ENCODE results near the gene KRT31. TPM values are rescaled to one million over a fixed set of nuclear protein-coding genes. Genes with fewer than 3 reads are reported as not detected.
"Not testable (repeated sequence)": the region's sequence is repeated elsewhere in the genome, so short reads cannot be mapped to it uniquely, and the experiment has no call there.

The KRT31 gene
- total and polyA plus RNA-seq, 8 donors = not detected

- no peaks in the 10 kb centered on the region for H3K36me3 ChIP-seq
- no peak for TF ChIP-seq CTCF (IDR thresholded peaks at IDR 0.05)
- no peak overlapping the region for H3K4me3 ChIP-seq
- intact Hi-C loops (cut with DNase I) = no loop called here
- no peak for ATAC-seq
- no peaks in the 10 kb centered on the region for H3K9me3 ChIP-seq
- H3K27me3 ChIP-seq = no peaks in the 10 kb centered on the region
- H3K4me1 ChIP-seq = no peaks in the 10 kb centered on the region
- no peak for DNase-seq
- H3K27ac ChIP-seq = no peak overlapping the region
Measured at GRCh38 chr17:41363881-41364280, 33.5 kb downstream of the KRT31 start.

DNA sequence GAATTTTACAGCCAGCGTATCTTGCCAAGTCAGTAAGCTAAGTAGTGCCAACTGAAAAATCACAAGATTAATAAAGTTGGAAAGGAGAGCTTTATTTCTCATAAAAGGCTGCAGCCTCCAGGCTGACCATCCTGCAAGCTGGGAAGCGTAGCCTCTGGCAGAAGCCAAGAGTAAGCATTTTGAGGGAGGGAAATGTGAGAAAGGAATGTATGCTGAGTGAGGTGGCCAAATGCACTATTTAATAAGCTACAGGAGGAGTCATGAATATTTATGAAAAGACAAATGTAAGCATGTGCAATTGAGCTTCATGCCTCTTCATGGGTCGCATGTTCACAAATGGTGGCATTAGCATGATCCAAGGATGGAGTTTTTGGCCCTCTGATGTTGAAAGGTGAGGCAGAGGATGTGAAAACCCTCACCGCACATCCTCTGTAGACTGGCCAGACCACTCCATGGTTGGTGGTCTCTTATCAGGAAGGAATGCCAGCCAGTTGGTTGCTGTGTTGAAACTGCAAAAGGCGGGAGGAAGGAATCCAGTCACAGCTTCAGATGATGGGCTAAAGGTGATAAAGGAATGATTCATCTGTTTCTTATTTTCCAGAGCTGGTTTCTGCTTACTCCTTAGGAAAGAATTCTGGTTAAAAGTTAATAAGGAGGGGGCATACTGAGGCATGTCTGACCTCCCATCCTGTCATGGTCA is 37.0 kb downstream of the KRT31 start:
- H3K4me1 ChIP-seq = no peaks in the 10 kb centered on the region
- ATAC-seq = no peak
- no peak overlapping the region for H3K4me3 ChIP-seq
- intact Hi-C loops (cut with DNase I) = no loop called here
- DNase-seq = no peak
- no peak overlapping the region for H3K27ac ChIP-seq
- H3K27me3 ChIP-seq = no peaks in the 10 kb centered on the region
- H3K36me3 ChIP-seq = no peaks in the 10 kb centered on the region
- no peaks in the 10 kb centered on the region for H3K9me3 ChIP-seq
- no peak for TF ChIP-seq CTCF (IDR thresholded peaks at IDR 0.05)

DNA sequence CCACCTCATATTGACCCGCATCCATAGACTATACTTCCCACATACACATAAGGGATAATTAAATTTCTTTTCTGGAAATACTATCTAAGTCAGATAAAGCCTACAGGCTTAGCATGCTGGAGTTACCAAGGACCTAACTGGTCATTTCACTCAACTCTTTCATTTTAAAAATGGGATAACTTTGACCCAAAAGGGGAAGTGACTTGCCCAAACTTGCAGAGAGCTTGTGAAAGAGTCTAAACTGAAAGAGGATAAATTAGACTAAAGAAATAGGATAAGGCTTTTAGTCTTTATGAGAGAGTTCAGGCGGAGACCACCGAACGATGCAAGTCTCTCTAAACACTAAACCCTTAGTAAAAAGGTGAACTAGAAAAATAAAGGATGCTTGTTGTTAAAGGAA is 42.9 kb downstream of the KRT31 start:
- no peak for ATAC-seq
- intact Hi-C loops (cut with DNase I) = no loop called here
- no peak for DNase-seq

DNA sequence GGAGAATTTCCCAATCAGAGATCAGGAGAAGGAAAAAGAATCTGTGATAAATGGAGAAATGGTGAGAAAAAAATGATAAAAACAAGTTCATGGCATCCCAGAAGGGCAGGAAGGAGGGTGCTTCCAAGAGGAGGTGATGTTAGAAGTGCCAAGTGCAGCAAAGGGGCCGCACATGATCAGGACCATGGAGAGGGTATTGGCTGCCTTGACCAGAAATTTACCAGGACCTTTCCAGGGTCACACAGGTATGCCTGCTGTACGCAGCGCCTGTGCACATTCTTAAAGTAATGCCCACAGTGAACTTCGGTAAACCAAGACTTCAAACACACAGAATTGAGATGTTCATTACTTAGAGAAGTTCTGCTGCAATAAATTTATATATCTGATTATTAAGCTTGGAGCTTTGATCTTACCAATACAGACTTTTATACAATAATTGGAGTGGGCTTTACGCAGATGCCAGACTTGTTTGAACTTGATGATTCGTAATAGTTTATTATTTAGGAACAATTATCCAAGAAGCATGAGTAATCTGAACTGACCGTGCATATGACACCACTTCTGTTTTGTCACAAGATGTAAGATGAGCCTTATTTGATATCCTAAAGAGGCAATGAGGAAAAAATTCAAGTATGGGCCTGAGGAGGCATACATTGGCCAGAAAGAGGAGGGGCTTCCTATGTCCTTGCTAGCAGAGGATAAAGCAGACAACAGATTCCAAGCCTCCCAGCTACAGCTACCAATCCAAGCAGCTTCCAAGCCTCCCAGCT is 44.6 kb downstream of the KRT31 start:
- Histone ChIP-seq H3K9me3 (no peaks in the 10 kb centered on the region), H3K27me3 (no peaks in the 10 kb centered on the region), H3K4me3 (no peak overlapping the region), H3K27ac (no peak overlapping the region), H3K36me3 (no peaks in the 10 kb centered on the region), H3K4me1 (no peaks in the 10 kb centered on the region)
- intact Hi-C loops (cut with DNase I) = no loop called here
- no peak for TF ChIP-seq CTCF (IDR thresholded peaks at IDR 0.05)
- DNase-seq = no peak
- no peak for ATAC-seq

More for the DNA sequence above, 42.9 kb downstream of the KRT31 start:
- Histone ChIP-seq H3K9me3 (no peaks in the 10 kb centered on the region), H3K4me1 (no peaks in the 10 kb centered on the region), H3K27ac (no peak overlapping the region), H3K27me3 (no peaks in the 10 kb centered on the region), H3K36me3 (no peaks in the 10 kb centered on the region), H3K4me3 (no peak overlapping the region)
- no peak for TF ChIP-seq CTCF (IDR thresholded peaks at IDR 0.05)

GRCh38 chr17:41351177-41351576 is 46.2 kb downstream of the KRT31 start:
- H3K4me3 ChIP-seq = no peak overlapping the region
- no peak for DNase-seq
- H3K27ac ChIP-seq = no peak overlapping the region
- H3K9me3 ChIP-seq = no peaks in the 10 kb centered on the region
- intact Hi-C loops (cut with DNase I) = no loop called here
- H3K36me3 ChIP-seq = no peaks in the 10 kb centered on the region
- TF ChIP-seq CTCF (IDR thresholded peaks at IDR 0.05) = no peak
- no peaks in the 10 kb centered on the region for H3K27me3 ChIP-seq
- no peak for ATAC-seq
- no peaks in the 10 kb centered on the region for H3K4me1 ChIP-seq

GRCh38 chr17:41350381-41350878 is 47.0 kb downstream of the KRT31 start, which contains the start of gene KRT33A:
Gene KRT33A, minus strand, starts transcription at chr17:41350828. Its CDS starts 61 bp downstream, at chr17:41350767.
- H3K4me3 ChIP-seq; H3K27ac ChIP-seq; DNase-seq; H3K36me3 ChIP-seq; intact Hi-C loops (cut with DNase I); ATAC-seq; H3K9me3 ChIP-seq; H3K4me1 ChIP-seq; H3K27me3 ChIP-seq: not testable (repeated sequence)

All from left lung (tissue), 10 donors.